ENCODE data around the gene ADCY2. TPM values are rescaled to one million over a fixed set of nuclear protein-coding genes. Genes with fewer than 3 reads are reported as not detected.

ADCY2 gene
- total RNA-seq, 4 donors from 2014 or later: 2.6 to 24.8 (median 10.9) TPM

DNA sequence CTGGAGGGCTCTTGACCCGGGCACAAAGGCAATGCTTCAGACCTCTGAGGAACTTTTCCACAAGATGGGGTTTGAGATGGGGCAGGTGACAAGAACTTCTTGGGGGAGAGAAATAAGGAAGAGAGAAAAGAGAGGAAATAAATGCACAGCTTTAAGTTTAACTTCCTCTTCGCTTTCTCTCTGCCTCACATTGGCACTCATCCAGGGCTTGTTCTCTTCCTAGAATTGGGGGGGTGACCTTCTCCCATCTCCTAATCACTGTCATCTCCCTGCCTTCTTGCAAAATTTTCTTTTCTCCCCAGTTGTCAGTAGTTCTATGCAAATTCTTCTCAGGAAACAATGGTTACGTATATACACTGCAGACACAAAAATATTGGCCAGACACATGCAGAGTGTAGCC lies 19.1 kb upstream of the ADCY2 start:
- Histone ChIP-seq H3K4me1 (no peaks in the 10 kb centered on the region), H3K27me3 (no peaks in the 10 kb centered on the region), H3K9me3 (no peaks in the 10 kb centered on the region), H3K36me3 (no peaks in the 10 kb centered on the region), H3K4me3 (no peak overlapping the region), H3K27ac (no peak overlapping the region)
- WGBS: 75% methylated on average over 3 of the region's 3 CpGs
- TF ChIP-seq POLR2AphosphoS5 (IDR thresholded peaks at IDR 0.05) (no peak), EP300 (IDR thresholded peaks at IDR 0.05) (no peak), POLR2A (IDR thresholded peaks at IDR 0.05) (no peak)
- TF ChIP-seq, protein P1, sequence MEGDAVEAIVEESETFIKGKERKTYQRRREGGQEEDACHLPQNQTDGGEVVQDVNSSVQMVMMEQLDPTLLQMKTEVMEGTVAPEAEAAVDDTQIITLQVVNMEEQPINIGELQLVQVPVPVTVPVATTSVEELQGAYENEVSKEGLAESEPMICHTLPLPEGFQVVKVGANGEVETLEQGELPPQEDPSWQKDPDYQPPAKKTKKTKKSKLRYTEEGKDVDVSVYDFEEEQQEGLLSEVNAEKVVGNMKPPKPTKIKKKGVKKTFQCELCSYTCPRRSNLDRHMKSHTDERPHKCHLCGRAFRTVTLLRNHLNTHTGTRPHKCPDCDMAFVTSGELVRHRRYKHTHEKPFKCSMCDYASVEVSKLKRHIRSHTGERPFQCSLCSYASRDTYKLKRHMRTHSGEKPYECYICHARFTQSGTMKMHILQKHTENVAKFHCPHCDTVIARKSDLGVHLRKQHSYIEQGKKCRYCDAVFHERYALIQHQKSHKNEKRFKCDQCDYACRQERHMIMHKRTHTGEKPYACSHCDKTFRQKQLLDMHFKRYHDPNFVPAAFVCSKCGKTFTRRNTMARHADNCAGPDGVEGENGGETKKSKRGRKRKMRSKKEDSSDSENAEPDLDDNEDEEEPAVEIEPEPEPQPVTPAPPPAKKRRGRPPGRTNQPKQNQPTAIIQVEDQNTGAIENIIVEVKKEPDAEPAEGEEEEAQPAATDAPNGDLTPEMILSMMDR (IDR thresholded peaks at IDR 0.05): no peak
- DNase-seq (ENCODE audit: low spot score in 2 of 2): no peak

DNA sequence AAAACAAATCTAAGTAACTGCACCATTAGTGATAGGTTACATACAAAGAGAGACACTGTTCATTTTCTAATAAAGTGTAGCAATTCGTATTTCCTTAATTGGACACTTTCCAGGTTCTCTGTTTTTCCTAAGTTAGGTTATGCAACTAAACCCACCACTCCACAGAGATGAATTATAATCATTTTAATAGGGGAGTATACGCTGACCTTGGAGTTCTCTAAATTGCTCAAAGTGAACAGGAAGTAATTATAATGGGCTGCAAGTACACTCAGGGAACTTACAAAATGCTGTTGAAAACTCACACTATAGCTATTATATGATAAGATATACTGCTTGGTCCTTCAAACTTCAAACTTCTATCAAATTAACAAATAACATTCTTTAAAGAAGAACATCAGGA lies 18.2 kb upstream of the ADCY2 start:
- H3K36me3 ChIP-seq: no peaks in the 10 kb centered on the region
- no peaks in the 10 kb centered on the region for H3K4me1 ChIP-seq
- WGBS: 45% methylated on average over 2 of the region's 2 CpGs
- no peak overlapping the region for H3K27ac ChIP-seq
- TF ChIP-seq POLR2A (IDR thresholded peaks at IDR 0.05): no peak
- TF ChIP-seq, protein P1 (IDR thresholded peaks at IDR 0.05): no peak
- TF ChIP-seq POLR2AphosphoS5 (IDR thresholded peaks at IDR 0.05): no peak
- no peak for DNase-seq (ENCODE audit: low spot score in 2 of 2)
- H3K27me3 ChIP-seq: no peaks in the 10 kb centered on the region
- H3K9me3 ChIP-seq: no peaks in the 10 kb centered on the region
- no peak overlapping the region for H3K4me3 ChIP-seq

DNA sequence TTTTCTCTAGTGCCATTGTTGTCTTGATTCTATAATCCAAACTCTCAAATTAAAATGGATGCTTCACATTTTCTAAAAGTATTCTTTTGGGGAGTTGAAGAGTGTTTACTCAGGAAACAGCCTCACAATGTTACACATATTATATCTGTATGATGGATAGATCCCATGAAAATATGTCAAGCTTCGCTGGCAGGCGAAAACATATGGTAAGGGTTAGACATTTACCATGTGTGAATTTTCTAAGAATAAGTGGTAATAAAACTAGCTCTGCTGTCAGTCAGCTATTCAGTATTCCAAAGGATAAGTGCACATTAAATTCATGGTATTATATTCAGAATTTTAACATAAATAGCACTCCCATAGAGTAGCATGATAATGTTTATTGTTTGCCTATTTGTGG lies 13.3 kb upstream of the ADCY2 start:
- TF ChIP-seq POLR2A (IDR thresholded peaks at IDR 0.05) (no peak), EP300 (IDR thresholded peaks at IDR 0.05) (no peak), POLR2AphosphoS5 (IDR thresholded peaks at IDR 0.05) (no peak)
- TF ChIP-seq, protein P1 (IDR thresholded peaks at IDR 0.05): no peak
- Histone ChIP-seq H3K4me1 (no peaks in the 10 kb centered on the region), H3K9me3 (no peaks in the 10 kb centered on the region), H3K36me3 (no peaks in the 10 kb centered on the region), H3K27me3 (no peaks in the 10 kb centered on the region), H3K27ac (no peak overlapping the region), H3K4me3 (no peak overlapping the region)
- DNase-seq (ENCODE audit: low spot score in 2 of 2): no peak
- WGBS: 40% methylated on average over 2 of the region's 2 CpGs

DNA sequence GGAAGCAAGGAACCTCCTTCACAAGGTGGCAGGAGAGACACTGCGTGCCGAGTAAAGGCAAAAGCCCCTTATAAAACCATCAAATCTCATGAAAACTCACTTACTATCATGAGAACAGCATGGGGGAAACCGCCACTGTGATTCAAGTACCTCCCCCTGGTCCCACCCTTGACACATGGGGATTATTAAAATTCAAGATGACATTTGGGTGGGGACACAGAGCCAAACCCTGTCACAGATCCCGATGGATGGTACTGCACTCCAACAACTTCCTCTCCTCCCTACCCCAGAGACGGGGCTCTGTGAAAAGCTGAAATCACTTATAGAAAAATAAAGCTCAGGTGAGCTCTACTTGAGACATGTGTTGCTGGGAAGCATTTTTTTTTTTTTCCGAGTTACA lies 10.3 kb upstream of the ADCY2 start:
- no peaks in the 10 kb centered on the region for H3K27me3 ChIP-seq
- H3K9me3 ChIP-seq: no peaks in the 10 kb centered on the region
- no peak for DNase-seq (ENCODE audit: low spot score in 2 of 2)
- no peak overlapping the region for H3K4me3 ChIP-seq
- TF ChIP-seq POLR2A (IDR thresholded peaks at IDR 0.05) (no peak), EP300 (IDR thresholded peaks at IDR 0.05) (no peak), POLR2AphosphoS5 (IDR thresholded peaks at IDR 0.05) (no peak)
- TF ChIP-seq, protein P1 (IDR thresholded peaks at IDR 0.05): no peak
- H3K36me3 ChIP-seq: no peaks in the 10 kb centered on the region
- H3K4me1 ChIP-seq: no peaks in the 10 kb centered on the region
- no peak overlapping the region for H3K27ac ChIP-seq
- WGBS: 86% methylated on average over 6 of the region's 6 CpGs

DNA sequence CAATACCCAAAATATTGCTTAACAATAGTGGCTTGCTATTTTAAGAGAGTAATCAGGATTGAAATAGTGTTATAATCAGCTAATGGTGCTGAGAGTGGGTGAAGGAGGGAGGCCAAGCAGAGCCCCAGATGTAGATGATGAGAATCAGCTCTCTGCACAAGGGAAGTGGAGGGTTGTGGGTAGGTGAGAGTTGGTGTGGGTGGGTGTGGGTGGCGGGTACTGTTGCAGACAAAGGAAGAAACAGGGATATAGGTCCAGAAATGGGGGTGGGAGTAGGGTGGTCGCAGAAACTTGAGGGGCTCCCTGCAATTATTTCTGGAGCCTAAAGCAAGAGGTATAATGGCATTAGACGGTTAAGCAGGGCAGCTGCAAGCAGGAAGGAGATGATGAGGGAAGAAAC lies 7.4 kb upstream of the ADCY2 start:
- no peak overlapping the region for H3K4me3 ChIP-seq
- TF ChIP-seq, protein P1 (IDR thresholded peaks at IDR 0.05): no peak
- TF ChIP-seq POLR2AphosphoS5 (IDR thresholded peaks at IDR 0.05): no peak
- no peak for TF ChIP-seq EP300 (IDR thresholded peaks at IDR 0.05)
- no peak for TF ChIP-seq POLR2A (IDR thresholded peaks at IDR 0.05)
- H3K36me3 ChIP-seq: no peaks in the 10 kb centered on the region
- no peak overlapping the region for H3K27ac ChIP-seq
- H3K9me3 ChIP-seq: no peaks in the 10 kb centered on the region
- 81% methylated on average over 3 of the region's 3 CpGs for WGBS
- DNase-seq (ENCODE audit: low spot score in 2 of 2): no peak
- no peaks in the 10 kb centered on the region for H3K27me3 ChIP-seq
- H3K4me1 ChIP-seq: no peaks in the 10 kb centered on the region
